ENCODE data around the gene IPMK.

IPMK gene

GRCh38 chr10:58210160-58210559 is 57.5 kb downstream of the IPMK start:
- Histone ChIP-seq H3K36me3 (ENCODE audit: control insufficient read depth, insufficient read depth, low read length) (no peaks in the 10 kb centered on the region), H3K79me2 (peaks cover 47% of the 10 kb centered on the region), H3K4me3 (ENCODE audit: low read depth, low read length) (no peak overlapping the region), H3K4me2 (ENCODE audit: low read length) (no peak overlapping the region), H3K27me3 (ENCODE audit: control insufficient read depth, insufficient read depth, low read length) (no peaks in the 10 kb centered on the region), H2AFZ (no peak overlapping the region), H3K9me3 (ENCODE audit: control insufficient read depth, low read length) (no peaks in the 10 kb centered on the region), H3K9ac (no peak overlapping the region), H3K4me1 (peaks cover 10% of the 10 kb centered on the region), H3K27ac (no peak overlapping the region)
- TF ChIP-seq CTCF (IDR thresholded peaks at IDR 0.05) = no peak

- TF ChIP-seq CTCF (IDR thresholded peaks at IDR 0.05) = no peak
- H3K36me3 ChIP-seq (ENCODE audit: control insufficient read depth, insufficient read depth, low read length) = no peaks in the 10 kb centered on the region
- no peaks in the 10 kb centered on the region for H3K9me3 ChIP-seq (ENCODE audit: control insufficient read depth, low read length)
- H3K27me3 ChIP-seq (ENCODE audit: control insufficient read depth, insufficient read depth, low read length) = no peaks in the 10 kb centered on the region
- no peak overlapping the region for H3K4me3 ChIP-seq (ENCODE audit: low read depth, low read length)
- no peak overlapping the region for H2AFZ ChIP-seq
- no peak overlapping the region for H3K4me2 ChIP-seq (ENCODE audit: low read length)
- H3K4me1 ChIP-seq = peaks cover 10% of the 10 kb centered on the region
- peaks cover 44% of the 10 kb centered on the region for H3K79me2 ChIP-seq
- no peak overlapping the region for H3K9ac ChIP-seq
- no peak overlapping the region for H3K27ac ChIP-seq
Measured at GRCh38 chr10:58209669-58210068, 58.0 kb downstream of the IPMK start.

GRCh38 chr10:58206251-58206650 is 61.4 kb downstream of the IPMK start:
- Histone ChIP-seq H2AFZ (no peak overlapping the region), H3K9ac (no peak overlapping the region), H3K27ac (no peak overlapping the region), H3K27me3 (ENCODE audit: control insufficient read depth, insufficient read depth, low read length) (no peaks in the 10 kb centered on the region), H3K4me1 (peaks cover 20% of the 10 kb centered on the region), H3K9me3 (ENCODE audit: control insufficient read depth, low read length) (no peaks in the 10 kb centered on the region), H3K79me2 (peaks cover 61% of the 10 kb centered on the region), H3K36me3 (ENCODE audit: control insufficient read depth, insufficient read depth, low read length) (no peaks in the 10 kb centered on the region), H3K4me2 (ENCODE audit: low read length) (no peak overlapping the region), H3K4me3 (ENCODE audit: low read depth, low read length) (no peak overlapping the region)
- TF ChIP-seq CTCF (IDR thresholded peaks at IDR 0.05) = no peak

GRCh38 chr10:58201704-58202103 is 66.0 kb downstream of the IPMK start:
- H3K4me3 ChIP-seq (ENCODE audit: low read depth, low read length) = no peak overlapping the region
- no peak overlapping the region for H2AFZ ChIP-seq
- H3K79me2 ChIP-seq = peaks cover 20% of the 10 kb centered on the region
- H3K4me1 ChIP-seq = peaks cover 11% of the 10 kb centered on the region
- no peak for TF ChIP-seq CTCF (IDR thresholded peaks at IDR 0.05)
- no peaks in the 10 kb centered on the region for H3K9me3 ChIP-seq (ENCODE audit: control insufficient read depth, low read length)
- H3K27ac ChIP-seq = peak overlapping the region; percentile 39
- H3K36me3 ChIP-seq (ENCODE audit: control insufficient read depth, insufficient read depth, low read length) = no peaks in the 10 kb centered on the region
- no peak overlapping the region for H3K9ac ChIP-seq
- H3K27me3 ChIP-seq (ENCODE audit: control insufficient read depth, insufficient read depth, low read length) = no peaks in the 10 kb centered on the region
- no peak overlapping the region for H3K4me2 ChIP-seq (ENCODE audit: low read length)

- Histone ChIP-seq H3K4me1 (peaks cover 16% of the 10 kb centered on the region), H3K4me3 (ENCODE audit: low read depth, low read length) (no peak overlapping the region), H3K9me3 (ENCODE audit: control insufficient read depth, low read length) (no peaks in the 10 kb centered on the region), H3K36me3 (ENCODE audit: control insufficient read depth, insufficient read depth, low read length) (no peaks in the 10 kb centered on the region), H3K27ac (peak overlapping the region; percentile 33), H3K27me3 (ENCODE audit: control insufficient read depth, insufficient read depth, low read length) (no peaks in the 10 kb centered on the region), H2AFZ (no peak overlapping the region), H3K79me2 (no peaks in the 10 kb centered on the region), H3K4me2 (ENCODE audit: low read length) (peak overlapping the region; percentile 2), H3K9ac (no peak overlapping the region)
- TF ChIP-seq CTCF (IDR thresholded peaks at IDR 0.05) = no peak
Measured at GRCh38 chr10:58189269-58189668, 78.4 kb downstream of the IPMK start.

Data from parathyroid adenoma (tissue), 2 donors.